GM19043 (cell line): ENCODE measurements around the gene ZNF136.

Experiments used
- ATAC-seq: cut with Tn5 transposase; IDR thresholded peaks from one replicate; pipeline ENCODE4 v1.9.1; 2021; ENCODE audit warnings: low read depth; ENCODE audit not compliant: unreplicated experiment

The ZNF136 gene

GRCh38 chr19:12187625-12188024, 24.7 kb downstream of the ZNF136 start:
- ATAC-seq, result no peak

DNA sequence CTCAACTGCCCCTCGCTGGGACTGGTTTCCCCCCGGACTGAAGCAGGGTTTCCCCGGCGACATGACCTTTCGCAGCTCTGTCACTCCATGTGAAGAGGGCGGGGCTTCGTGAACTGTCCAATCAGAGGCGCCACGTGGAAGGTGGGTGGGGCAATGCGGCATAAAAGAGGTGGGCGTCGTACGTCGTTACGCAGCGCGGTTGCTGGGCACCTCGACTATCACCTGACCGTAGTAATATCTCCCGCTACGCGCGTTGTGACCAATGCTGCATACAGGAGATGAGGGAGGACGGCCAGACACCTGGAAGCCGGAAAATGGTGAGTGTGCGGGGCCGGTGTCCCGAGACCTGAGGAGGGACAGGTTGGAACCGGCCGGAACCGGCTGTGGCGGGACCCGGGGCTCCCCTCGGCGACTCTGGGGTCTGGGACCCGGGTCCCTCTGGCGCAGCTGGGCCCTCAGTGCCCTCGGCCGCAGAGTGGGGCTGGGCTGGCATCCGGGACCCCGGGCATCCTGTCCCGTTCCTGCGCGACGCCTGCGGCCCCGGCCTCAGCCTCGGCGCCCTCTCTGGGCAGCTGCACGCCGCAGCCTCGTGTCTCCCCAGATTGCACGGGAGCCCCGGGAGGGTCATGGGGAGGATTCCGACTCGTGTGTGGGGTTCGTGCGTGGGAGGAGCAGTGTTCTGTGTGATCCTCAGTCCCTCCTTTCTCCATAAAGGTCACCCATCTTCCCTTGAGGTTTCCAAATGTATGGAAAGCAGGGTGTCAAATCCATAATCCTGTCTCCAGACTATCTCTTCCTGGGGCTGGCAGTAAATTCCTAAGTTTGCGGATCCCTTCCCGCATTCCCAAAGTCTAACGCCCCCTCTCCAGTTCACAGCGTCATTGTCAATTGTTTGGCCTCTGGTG, 32.2 kb downstream of the ZNF136 start:
- no peak for ATAC-seq

DNA sequence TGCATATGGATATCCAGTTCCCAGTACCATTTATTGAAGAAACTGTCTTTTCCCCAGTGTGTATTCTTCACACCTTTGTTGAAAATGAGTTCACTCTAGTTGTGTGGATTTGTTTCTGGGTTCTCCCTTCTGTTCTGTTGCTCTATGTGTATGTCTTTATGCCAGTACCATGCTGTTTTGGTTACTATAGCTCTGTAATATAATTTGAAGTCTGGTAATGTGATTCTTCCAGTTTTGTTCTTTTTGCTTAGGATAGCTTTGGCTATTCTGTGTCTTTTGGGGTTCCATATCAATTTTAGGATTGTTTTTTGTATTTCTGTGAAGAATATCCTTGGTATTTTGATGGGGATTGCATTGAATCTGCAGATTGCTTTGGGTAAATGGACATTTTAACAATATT, 35.2 kb downstream of the ZNF136 start:
- no peak for ATAC-seq

DNA sequence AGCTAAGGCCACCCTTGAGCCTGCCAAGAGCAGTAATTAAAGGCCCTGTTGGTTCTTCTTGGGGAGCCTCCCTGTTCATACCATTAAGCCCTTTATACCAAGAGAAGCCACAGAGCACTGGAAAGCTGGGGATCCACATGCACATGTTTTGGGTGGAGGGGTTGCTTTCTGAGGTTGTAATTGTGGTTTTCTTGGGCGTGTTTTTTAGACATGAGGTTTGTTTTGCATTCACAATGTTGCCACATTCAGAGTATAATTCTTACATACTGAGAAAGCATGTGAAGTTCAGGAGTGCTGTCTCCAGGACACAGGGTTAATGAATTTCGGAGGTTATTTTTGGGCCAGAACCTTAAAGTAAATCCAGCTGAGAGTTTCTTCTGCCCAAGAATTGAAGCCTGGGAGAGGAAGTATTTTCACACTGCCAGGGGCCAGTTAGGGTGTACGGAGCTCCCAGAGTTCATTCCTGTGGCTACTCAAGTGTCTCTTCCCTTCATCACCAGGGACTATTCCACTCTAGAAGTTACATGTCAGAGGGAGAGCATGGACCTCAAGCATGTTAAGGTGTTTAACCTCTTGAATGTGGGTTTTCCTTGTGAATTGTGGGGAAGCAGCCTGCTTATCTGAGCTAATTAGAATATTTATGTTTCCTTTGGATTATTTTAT, 37.0 kb downstream of the ZNF136 start:
- ATAC-seq, result no peak

DNA sequence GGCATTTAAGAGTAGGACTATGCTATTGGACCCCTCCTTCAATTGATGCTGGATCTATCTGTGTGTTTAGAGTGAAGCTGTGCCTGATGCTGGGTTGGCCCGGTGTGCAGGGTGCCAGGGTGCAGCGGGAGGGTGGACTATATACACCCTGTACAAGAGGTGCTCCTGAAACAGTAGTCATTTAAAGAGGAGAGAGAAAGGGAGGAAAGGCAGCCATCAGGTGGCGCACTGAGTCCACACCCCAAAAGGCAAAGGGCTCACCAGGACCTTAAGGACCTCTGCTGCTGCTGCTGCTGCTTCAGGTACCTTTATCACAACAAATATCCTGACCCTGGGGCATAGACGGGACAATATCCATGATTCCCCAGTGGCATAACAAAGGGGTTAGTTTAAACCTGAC, 39.4 kb downstream of the ZNF136 start:
- no peak for ATAC-seq

DNA sequence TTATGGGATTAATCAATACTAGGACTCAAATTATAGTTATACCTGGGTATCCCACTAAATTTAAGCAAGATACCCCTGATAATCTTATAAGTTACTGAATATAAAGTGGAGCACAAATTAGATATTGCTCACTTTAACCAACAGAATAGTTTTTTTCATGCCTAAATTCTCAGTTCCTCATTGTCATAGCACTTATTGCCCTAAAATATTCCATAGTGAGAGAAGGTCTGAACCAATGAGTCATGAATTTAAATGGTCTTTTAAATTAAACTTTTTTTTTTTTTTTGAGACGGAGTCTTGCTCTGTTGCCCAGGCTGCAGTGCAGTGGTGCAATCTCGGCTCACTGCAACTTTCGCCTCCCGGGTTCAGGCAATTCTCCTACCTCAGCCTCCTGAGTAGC, 42.4 kb downstream of the ZNF136 start:
- ATAC-seq, result no peak

- no peak for ATAC-seq
These were observed 45.3 kb downstream of the ZNF136 start for GRCh38 chr19:12208221-12208620.

- no peak for ATAC-seq
These were observed 54.4 kb downstream of the ZNF136 start for GRCh38 chr19:12217332-12217731.

DNA sequence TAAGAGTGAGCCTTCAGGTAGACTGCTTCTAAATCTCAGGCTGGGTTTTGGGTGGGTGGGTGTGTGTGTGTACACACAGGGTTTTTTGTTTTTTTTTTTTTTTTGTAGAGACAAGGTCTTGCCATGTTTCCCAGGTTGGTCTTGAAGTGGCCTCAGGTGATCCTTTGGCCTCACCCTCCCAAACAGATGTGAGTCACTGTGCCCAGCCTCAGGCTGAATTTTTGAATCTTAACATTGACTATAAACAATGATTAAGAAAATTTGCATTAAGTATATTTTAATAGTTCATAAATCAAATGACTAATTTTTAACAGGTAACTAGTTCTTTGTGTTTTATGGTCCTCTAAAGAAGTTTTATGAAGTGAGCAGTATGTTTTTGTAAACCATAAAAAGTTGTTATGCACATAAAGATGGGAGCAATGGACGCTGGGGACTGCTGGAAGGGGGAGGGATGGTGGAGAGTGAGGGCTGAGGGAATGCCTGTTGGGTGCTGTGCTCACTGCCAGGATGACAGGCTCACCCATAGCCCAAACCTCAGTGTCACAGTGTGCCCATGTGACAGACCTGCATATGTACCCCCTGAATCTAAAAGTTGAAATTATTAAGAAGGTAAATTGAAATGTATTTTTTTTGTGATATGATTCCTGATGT, 60.2 kb downstream of the ZNF136 start:
- no peak for ATAC-seq

- ATAC-seq, result no peak
These were observed 61.8 kb downstream of the ZNF136 start for GRCh38 chr19:12224676-12225075.

DNA sequence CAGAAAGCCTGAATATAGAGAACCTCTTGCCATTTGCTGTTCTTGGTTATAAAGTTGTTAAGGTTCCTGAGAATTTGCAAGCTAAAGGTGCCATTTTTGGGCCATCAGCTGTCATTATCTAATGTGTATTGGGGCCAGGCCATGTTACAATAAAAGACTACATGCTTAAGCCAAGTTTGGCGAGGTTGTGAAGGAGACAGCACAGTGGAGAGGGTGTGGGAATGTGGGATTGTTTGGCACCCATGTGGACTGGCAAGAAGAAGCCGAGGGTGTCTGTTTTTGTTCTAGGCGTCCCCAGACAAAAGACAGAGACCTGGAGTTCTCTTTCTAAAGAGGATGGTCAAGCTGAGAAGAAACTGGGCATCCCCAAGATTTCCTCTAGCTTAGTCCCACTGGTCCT, 67.1 kb downstream of the ZNF136 start:
- ATAC-seq, result no peak

GRCh38 chr19:12230751-12231733, 68.1 kb downstream of the ZNF136 start:
- no peak for ATAC-seq

- no peak for ATAC-seq
These were observed 70.1 kb downstream of the ZNF136 start for GRCh38 chr19:12232961-12233360.

DNA sequence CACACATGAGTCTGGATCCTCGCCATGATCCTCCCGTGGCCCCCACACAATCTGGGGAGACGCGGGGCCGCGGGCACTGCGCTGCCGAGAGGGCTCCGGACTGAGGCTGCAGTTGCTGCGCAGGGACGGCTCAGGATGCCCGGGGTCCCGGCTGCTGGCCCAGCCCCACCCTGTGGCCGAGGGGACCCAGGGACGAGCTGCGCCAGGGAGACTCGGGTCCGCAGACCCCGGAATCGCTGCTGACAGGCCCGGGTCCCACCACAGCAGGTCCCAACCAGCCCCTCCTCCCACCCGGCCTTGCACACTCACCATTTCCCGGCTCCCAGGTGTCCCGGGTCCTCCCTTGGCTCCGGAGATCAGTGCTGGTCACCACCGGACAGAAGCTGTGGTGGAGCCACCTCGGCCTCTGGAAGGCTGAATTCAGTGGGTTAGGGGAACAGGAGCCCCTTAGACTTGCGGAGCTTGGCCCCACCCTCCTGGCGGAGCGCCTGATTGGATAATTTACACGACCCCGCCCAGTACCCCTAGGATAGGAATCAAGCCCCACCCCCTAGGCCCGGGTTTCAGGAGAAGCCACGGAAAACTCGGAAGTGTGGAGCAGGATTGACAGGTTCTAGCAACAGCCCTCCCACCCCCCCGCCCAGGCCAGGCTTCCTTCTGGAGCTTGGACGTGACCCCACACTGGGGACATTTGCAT, 74.4 kb downstream of the ZNF136 start:
- ATAC-seq, result no peak
